Calu3 (cell line): ENCODE results near the gene TUBB4A. TPM values are rescaled to one million over a fixed set of nuclear protein-coding genes. Genes with fewer than 3 reads are reported as not detected.

ENCODE experiments used
- BruUV-seq: library from RNA; stranded (reverse); fragments of 400-500 nt; replicated peaks from 2 replicates; lab custom pipeline; 2021; lab: Mats Ljungman, UMichigan
- CTCF ChIA-PET: fragments of 300-600 bp; sonication (Branson Sonifier 250); formaldehyde crosslinking; loops from one replicate; lab custom pipeline; 2022; ENCODE audit warnings: antibody characterized with exemption; lab: Charles Lee
- DNase-seq: peaks from one replicate; pipeline ENCODE4 v3.0.0; 2022
- H3K27ac Mint-ChIP-seq: one replicate; pipeline ENCODE4 v1.8.0; 2022; ENCODE audit warnings: mixed read lengths; ENCODE audit not compliant: unreplicated experiment
- H3K27me3 Mint-ChIP-seq: one replicate; pipeline ENCODE4 v1.8.0; 2022; ENCODE audit warnings: mixed read lengths; ENCODE audit not compliant: unreplicated experiment
- H3K36me3 Mint-ChIP-seq: one replicate; pipeline ENCODE4 v1.8.0; 2022; ENCODE audit warnings: mild to moderate bottlenecking, moderate library complexity, mixed read lengths; ENCODE audit not compliant: insufficient read depth, unreplicated experiment
- H3K4me1 Mint-ChIP-seq: one replicate; pipeline ENCODE4 v1.8.0; 2022; ENCODE audit warnings: mild to moderate bottlenecking, low read depth, mixed read lengths; ENCODE audit not compliant: unreplicated experiment
- H3K4me3 Mint-ChIP-seq: one replicate; pipeline ENCODE4 v1.8.0; 2022; ENCODE audit warnings: mild to moderate bottlenecking, low read depth, moderate library complexity, mixed read lengths; ENCODE audit not compliant: unreplicated experiment
- H3K9me3 Mint-ChIP-seq: one replicate; pipeline ENCODE4 v1.8.0; 2022; ENCODE audit warnings: low read depth, mixed read lengths; ENCODE audit not compliant: unreplicated experiment
- CTCF ChIP-seq: fragments of 200-600 bp; IDR thresholded peaks from one replicate; pipeline ENCODE4 v1.8.0; 2022; ENCODE audit warnings: antibody characterized with exemption; ENCODE audit not compliant: unreplicated experiment
- intact Hi-C: fragments of 100-400 bp; cut with micrococcal nuclease; formaldehyde crosslinking; loops from one replicate; pipeline ENCODE4 v1.10.0; 2022; ENCODE audit not compliant: unreplicated experiment
- total RNA-seq: library from RNA; stranded (reverse); gene quantifications from 2 replicates; pipeline ENCODE4 v1.2.3, GENCODE V29; 2022

TUBB4A gene
- total RNA-seq, 1 experiment from 2014 or later, result 1.4 TPM

GRCh38 chr19:6465663-6466062 lies 36.4 kb downstream of the TUBB4A start:
- no peak for TF ChIP-seq CTCF
- H3K4me3 Mint-ChIP-seq, result peak overlapping the region; percentile 90
- peaks cover 42% of the 10 kb centered on the region for H3K36me3 Mint-ChIP-seq
- no TSS peak for BruUV-seq
- peaks cover 15% of the 10 kb centered on the region for H3K4me1 Mint-ChIP-seq
- no peaks in the 10 kb centered on the region for H3K9me3 Mint-ChIP-seq
- CTCF ChIA-PET, result no interaction called here
- peak overlapping the region; percentile 89 for H3K27ac Mint-ChIP-seq
- intact Hi-C loops, result no loop called here
- H3K27me3 Mint-ChIP-seq, result no peaks in the 10 kb centered on the region
- DNase-seq, result no peak

- intact Hi-C loops, result no loop called here
- Mint-ChIP-seq H3K27me3 (no peaks in the 10 kb centered on the region), H3K9me3 (no peaks in the 10 kb centered on the region), H3K4me3 (peak overlapping the region; percentile 90), H3K36me3 (peaks cover 48% of the 10 kb centered on the region), H3K27ac (peak overlapping the region; percentile 89), H3K4me1 (peaks cover 15% of the 10 kb centered on the region)
- DNase-seq, result no peak
- no TSS peak for BruUV-seq
- no peak for TF ChIP-seq CTCF
- CTCF ChIA-PET, result interaction anchor here (0.7 kb wide), 1 partner anchor 105 kb away, joined by 3 read pairs; no protein-coding TSS in a partner anchor
These were observed 37.1 kb downstream of the TUBB4A start for GRCh38 chr19:6465006-6465405.

GRCh38 chr19:6464070-6464873 lies 37.8 kb downstream of the TUBB4A start, which contains the start of gene CRB3:
Gene CRB3, plus strand, starts transcription at chr19:6464271. Its CDS starts 431 bp downstream, at chr19:6464702.
- TSS peak; percentile 8 for BruUV-seq
- H3K27ac Mint-ChIP-seq, result peak within 1 kb of the TSS; percentile 89
- CTCF ChIA-PET, result interaction anchor here (0.7 kb wide), 1 partner anchor 104 kb away, joined by 3 read pairs; no protein-coding TSS in a partner anchor

More at GRCh38 chr19:6464070-6464873, 37.8 kb downstream of the TUBB4A start, which contains the start of gene CRB3:
- Mint-ChIP-seq H3K4me1 (peaks cover 15% of the 10 kb centered on the region), H3K4me3 (peak within 1 kb of the TSS; percentile 90), H3K27me3 (no peaks in the 10 kb centered on the region), H3K36me3 (peaks cover 55% of the 10 kb centered on the region), H3K9me3 (no peaks in the 10 kb centered on the region)
- DNase-seq, result peak; percentile 95
- intact Hi-C loops, result no loop called here
- no peak for TF ChIP-seq CTCF
